NCI-H2107 treated with DMSO at 0.1 percent for 48 hours (cell line): Measurements from ENCODE around the gene MYBPC1.

Experiments
- DNase-seq: peaks from one replicate; lab custom pipeline; 2025; ENCODE audit not compliant: unreplicated experiment; lab: John Stamatoyannopoulos, UW

The MYBPC1 gene

DNA sequence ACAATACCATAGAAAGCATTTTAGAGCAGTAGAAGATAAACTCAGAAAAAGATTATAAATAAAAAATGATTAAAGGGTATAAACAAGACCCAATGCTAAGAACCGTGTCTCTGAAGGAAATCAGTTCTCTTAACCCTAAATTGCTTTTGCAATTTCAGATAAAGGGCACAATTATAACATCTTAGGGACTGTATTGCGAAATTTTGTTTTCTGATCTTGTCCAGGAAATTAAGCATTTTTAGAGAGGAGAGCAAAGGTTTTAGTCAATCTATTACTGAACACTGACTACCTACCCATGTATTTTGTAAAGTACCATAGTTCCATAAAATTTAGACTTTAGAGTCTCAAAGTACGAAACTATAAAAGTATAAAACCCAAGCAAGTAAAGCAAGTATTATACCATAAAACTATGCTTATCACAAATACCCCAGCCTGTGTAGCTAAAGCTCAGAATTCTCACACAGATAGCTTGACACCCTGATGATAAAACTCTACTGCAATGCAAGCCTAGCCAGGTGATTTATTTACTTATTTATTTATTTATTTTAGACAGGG lies 95.8 kb downstream of the MYBPC1 start:
- no peak for DNase-seq

GRCh38 chr12:101691503-101692096 lies 96.8 kb downstream of the MYBPC1 start:
- DNase-seq = no peak

DNA sequence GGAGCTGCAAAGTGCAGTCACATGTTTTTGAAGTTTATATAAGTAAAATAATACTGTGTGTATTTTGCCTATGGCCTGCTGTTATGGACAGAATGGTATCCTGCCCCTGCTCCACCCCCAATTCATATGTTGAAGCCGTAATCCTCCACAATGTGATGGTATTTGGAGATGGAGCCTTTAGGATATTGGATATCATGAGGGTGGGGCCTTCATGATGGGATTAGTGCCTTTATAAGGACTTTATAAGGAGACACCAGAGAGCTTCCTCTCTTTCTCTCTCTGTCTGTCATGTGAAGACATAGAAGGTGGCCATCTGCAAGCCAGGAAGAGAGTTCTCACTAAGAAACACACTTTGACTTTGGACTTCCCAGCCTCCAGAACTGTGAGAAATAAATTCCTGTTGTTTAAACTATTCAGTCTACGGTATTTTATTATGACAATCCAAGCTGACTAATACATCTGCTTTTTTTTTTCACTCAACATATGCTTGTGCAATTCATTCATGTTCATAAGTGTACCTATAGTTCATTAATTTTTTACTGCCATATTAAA lies 99.6 kb downstream of the MYBPC1 start:
- no peak for DNase-seq

DNA sequence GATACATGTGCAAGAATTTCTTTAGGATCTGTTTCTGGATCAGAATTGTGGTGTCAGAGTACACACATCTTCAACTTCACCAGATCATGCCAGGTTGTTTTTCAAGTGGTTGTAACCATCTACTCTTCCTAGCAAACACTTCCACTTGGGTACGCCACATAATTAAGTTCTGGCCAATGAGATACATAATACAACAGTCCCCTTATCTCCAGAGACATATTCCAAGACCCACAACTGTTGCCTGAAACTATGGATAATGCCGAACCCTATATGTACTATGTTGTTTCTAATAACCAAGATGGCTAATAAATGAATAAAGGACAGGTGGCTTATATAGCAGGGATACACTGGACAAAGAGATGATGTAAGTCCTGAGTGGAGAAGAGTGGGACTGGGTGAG lies 100.2 kb downstream of the MYBPC1 start:
- no peak for DNase-seq

DNA sequence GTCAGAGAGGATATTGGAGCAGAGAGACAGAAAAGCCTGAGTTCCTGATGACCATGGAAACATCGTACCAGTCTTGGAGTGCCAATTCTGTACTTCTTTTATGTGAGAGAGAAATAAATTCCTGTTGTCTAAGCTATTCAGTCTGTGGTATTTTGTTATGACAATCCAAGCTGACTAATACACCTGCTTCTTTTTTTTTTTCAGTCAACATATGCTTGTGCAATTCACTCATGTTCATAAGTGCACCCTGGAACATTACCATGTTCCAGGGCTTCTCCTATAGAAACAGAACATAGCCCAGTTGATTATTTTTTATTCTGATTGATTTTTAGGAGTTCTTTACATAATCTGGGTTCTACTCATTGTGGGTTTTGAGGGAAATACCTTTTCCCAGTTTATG lies 100.9 kb downstream of the MYBPC1 start:
- DNase-seq = no peak

DNA sequence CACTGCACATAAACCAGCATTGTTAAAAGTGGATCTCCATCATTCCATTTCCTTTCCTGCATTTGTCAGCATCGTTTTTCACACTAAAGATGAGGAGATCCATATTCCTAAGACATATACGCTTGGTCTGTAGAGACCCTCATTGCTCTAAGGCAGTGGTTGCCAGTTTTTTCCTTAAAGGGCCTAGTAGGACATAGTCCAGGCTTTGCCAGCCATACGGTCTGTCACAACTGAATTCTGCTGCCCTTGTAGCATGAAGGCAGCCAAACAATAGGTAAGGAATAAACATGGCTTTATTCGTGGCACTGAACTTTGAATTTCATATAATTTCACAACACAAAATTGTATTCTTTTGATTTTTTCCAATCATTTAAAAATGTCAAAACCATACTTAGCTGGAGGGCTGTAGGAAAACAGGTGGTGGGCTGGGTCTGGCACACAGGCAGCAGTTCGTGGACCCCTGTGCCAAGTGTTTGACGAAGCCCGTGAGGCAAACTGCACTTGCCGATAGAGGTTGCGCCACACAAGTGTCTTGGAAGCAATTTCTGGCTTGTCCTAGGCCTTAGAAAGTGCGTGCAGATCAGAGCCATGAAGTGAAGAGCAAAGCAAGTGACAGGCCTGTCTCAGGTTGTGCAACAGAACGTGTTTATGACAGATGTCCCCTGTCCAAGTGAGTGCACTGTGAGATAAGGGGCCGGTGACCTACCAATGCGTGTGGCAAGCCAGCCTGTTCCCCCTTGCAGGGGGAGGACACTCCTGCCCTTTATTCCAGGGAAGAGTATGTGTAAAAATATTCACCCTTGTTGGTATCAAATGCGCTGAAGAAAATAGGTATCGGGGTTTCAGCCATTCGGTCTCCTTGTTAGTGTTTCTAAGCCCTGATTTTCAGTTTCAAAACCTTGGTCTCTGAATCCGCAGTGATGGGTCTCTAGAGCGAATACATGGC lies 101.8 kb downstream of the MYBPC1 start:
- DNase-seq = no peak

DNA sequence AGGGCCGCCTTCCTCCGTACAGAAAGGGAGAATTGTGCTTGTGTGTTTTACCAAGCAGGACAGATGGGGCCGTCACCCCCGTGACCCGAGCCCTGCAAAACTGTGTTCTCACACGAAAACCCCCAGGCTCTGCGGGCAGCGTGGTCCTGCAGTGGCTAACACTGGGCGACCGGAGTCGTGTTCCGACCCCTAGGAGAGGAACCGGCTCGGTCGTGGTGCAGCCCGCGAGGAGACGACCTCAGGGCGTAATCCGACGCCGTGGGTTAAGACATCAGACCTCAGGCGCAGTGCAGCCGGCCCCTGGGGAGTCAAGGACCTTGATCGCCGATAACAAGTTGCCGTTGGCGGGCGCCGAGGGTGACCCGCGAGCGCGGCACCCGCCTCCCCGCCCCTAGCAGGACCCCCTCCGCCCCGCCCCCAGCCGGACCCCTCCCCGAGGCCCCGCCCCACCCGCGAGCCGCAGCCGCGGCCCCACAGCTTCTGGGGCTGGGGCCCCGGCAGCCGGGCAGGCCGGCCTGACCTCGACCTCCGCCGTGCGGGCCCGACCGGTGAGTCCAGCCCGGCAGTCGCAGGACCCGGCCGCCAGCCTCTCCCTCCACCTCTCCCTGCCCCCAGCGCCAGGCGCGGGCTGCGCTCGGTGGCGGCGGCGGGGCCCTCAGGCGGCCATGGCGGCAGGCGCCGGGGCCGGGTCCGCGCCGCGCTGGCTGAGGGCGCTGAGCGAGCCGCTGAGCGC lies 102.6 kb downstream of the MYBPC1 start, which contains the start of gene CHPT1:
Gene CHPT1 (plus strand): TSS at position 444 of the 733 bp plus-strand sequence. CDS start 222 bp downstream, at position 666.
- peak; percentile 51 for DNase-seq

DNA sequence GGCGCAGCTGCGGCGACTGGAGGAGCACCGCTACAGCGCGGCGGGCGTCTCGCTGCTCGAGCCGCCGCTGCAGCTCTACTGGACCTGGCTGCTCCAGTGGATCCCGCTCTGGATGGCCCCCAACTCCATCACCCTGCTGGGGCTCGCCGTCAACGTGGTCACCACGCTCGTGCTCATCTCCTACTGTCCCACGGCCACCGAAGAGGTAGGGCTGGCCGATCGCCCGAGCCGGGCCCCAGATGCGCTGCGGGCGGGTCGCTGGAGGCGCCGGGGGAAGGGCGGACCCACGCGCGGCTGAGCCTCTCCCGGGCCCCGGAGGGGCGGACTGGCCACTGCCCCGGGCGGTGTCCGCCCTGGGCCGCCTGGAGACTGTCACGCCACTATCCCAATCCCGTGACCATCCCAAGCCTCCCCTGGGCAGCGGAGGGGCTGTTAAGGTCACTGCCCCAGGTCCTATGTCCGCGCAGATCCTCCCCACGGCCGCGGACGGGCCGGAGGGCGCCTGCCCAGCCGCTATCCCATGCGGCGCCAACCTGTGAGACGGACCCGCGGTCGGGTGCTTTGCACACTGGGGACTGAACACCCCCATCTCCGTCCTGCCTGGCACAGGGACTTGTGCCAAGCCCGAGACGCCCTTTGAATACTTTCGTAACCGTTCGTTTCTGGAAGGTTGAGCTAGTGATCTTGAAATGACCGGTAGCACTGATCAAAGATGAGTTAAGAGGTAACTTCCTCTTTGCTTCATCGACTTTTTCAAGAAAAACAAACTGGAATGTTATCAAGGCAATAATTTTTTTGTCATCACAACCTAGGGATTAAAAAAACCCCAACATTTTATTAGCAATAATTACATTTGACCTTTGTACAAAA lies 103.4 kb downstream of the MYBPC1 start:
- peak; percentile 28 for DNase-seq

GRCh38 chr12:101698800-101699347 lies 104.1 kb downstream of the MYBPC1 start:
- DNase-seq = peak; percentile 28

- no peak for DNase-seq
Observed at GRCh38 chr12:101700299-101700820, 105.6 kb downstream of the MYBPC1 start.

- no peak for DNase-seq
Observed at GRCh38 chr12:101703487-101703886, 108.7 kb downstream of the MYBPC1 start.

DNA sequence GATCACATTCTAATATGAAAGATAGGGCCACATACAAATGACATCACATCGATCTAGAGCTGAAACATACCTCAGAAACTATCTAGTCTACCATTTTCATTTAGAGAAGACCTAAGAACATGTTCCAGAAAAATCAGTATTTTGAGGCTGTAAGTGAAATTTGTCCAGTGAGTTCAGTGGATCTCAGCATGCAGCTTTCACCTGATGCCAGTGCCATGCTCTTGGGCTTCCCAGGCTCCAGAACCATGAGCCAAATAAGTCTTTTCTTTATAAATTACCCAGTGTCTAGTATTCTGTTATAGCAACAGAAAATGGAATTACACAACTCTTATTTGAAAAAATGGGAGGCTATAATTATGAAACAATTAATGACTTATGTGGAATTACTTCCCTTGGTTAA lies 111.6 kb downstream of the MYBPC1 start:
- no peak for DNase-seq

- DNase-seq = no peak
Observed at GRCh38 chr12:101707131-101707782, 112.5 kb downstream of the MYBPC1 start.

- DNase-seq = no peak
Observed at GRCh38 chr12:101710288-101710687, 115.5 kb downstream of the MYBPC1 start.

- DNase-seq = no peak
Observed at GRCh38 chr12:101713059-101713682, 118.4 kb downstream of the MYBPC1 start.

GRCh38 chr12:101713930-101714329 lies 119.2 kb downstream of the MYBPC1 start:
- no peak for DNase-seq

- no peak for DNase-seq
Observed at GRCh38 chr12:101714877-101715444, 120.2 kb downstream of the MYBPC1 start.

DNA sequence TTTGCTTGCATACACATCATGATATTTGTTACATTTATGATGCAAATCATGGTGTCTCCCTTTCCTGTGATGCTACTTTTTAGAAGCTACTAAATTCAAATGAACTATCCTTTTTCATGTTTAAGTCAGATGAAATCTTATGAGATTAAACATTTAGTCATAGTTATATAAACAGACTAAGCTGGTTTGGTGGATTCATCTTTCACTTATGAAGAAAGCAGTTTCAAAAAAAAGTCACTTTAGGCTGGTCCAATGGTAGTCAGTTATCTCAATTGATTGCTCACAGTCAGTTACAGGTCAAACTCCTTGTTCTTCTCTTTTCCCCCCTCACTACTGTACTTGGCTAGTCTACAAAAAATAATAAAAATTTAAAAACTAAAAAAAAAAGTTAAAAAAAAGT lies 124.8 kb downstream of the MYBPC1 start:
- no peak for DNase-seq
